ENCODE data around the gene CD40LG. TPM values are rescaled to one million over a fixed set of nuclear protein-coding genes. Genes with fewer than 3 reads are reported as not detected.

The CD40LG gene
- total and polyA plus RNA-seq, 2 donors (not counting 3 experiments of a cell fraction or from before 2014, with no cell fraction given) = not detected

GRCh38 chrX:136656361-136656964 lies 8.5 kb downstream of the CD40LG start:
- H3K9me3 ChIP-seq (replicated peaks; ENCODE audit: control insufficient read depth, insufficient read depth, low read length) = no peaks in the 10 kb centered on the region
- dilution Hi-C loops (cut with MboI; ENCODE audit: extremely low pct_ligation_motif_present, low sequenced_read_pairs) = no loop called here
- H3K36me3 ChIP-seq (ENCODE audit: control insufficient read depth in 2 of 2, extremely low read depth in 1 of 2, insufficient read depth in 2 of 2, low read length in 2 of 2) = no peaks in the 10 kb centered on the region
- no peak overlapping the region for H3K27ac ChIP-seq (ENCODE audit: insufficient read depth, low read depth, low read length)
- ChIA-PET CTCF (no interaction called here), POLR2A (no interaction called here)
- no peaks in the 10 kb centered on the region for H3K9me1 ChIP-seq (replicated peaks; ENCODE audit: control insufficient read depth, extremely low read depth, insufficient read depth, low read length)
- no peaks in the 10 kb centered on the region for H4K20me1 ChIP-seq (replicated peaks; ENCODE audit: control insufficient read depth, extremely low read depth, insufficient read depth, low read length)
- no peak for FAIRE-seq
- H3K9ac ChIP-seq (replicated peaks; ENCODE audit: extremely low read depth, insufficient read depth, low read length) = no peak overlapping the region
- H2AFZ ChIP-seq (ENCODE audit: low read depth, low read length) = no peak overlapping the region
- H3K27me3 ChIP-seq (ENCODE audit: control insufficient read depth in 2 of 2, insufficient read depth in 2 of 2, low read length in 2 of 2) = no peaks in the 10 kb centered on the region
- no peak overlapping the region for H3K4me2 ChIP-seq (ENCODE audit: insufficient read depth, low read length)
- no peaks in the 10 kb centered on the region for H3K79me2 ChIP-seq (ENCODE audit: control insufficient read depth, insufficient read depth, low read length)
- intact Hi-C loops (cut with micrococcal nuclease) = no loop called here
- H3K4me3 ChIP-seq (replicated peaks in 1 of 3; ENCODE audit: insufficient read depth in 1 of 3, low read depth in 1 of 3, low read length in 3 of 3) = no peak overlapping the region
- BruUV-seq (replicated peaks) = no TSS peak
- DNase-seq (ENCODE audit: low read depth, low spot score) = no peak
- H3K4me1 ChIP-seq (ENCODE audit: control insufficient read depth, extremely low read depth, insufficient read depth, low read length) = no peaks in the 10 kb centered on the region
- TF ChIP-seq, protein P1, sequence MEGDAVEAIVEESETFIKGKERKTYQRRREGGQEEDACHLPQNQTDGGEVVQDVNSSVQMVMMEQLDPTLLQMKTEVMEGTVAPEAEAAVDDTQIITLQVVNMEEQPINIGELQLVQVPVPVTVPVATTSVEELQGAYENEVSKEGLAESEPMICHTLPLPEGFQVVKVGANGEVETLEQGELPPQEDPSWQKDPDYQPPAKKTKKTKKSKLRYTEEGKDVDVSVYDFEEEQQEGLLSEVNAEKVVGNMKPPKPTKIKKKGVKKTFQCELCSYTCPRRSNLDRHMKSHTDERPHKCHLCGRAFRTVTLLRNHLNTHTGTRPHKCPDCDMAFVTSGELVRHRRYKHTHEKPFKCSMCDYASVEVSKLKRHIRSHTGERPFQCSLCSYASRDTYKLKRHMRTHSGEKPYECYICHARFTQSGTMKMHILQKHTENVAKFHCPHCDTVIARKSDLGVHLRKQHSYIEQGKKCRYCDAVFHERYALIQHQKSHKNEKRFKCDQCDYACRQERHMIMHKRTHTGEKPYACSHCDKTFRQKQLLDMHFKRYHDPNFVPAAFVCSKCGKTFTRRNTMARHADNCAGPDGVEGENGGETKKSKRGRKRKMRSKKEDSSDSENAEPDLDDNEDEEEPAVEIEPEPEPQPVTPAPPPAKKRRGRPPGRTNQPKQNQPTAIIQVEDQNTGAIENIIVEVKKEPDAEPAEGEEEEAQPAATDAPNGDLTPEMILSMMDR (IDR thresholded peaks at IDR 0.05; ENCODE audit: extremely low read depth in 1 of 2, insufficient read depth in 1 of 2, low read depth in 1 of 2, low read length in 2 of 2) = no peak
- no peak for TF ChIP-seq MAX (IDR thresholded peaks at IDR 0.05; ENCODE audit: insufficient read depth, insufficient read length)
- TF ChIP-seq POLR2AphosphoS5 (IDR thresholded peaks at IDR 0.05; ENCODE audit: insufficient read depth, low read depth, low read length) = no peak
- no peak for TF ChIP-seq JUN (IDR thresholded peaks at IDR 0.05; ENCODE audit: borderline replicate concordance, insufficient read depth, insufficient read length, low read depth)
- TF ChIP-seq GATA2 (IDR thresholded peaks at IDR 0.05; ENCODE audit: insufficient read depth, insufficient read length, low read depth, low read length) = no peak
- no peak for TF ChIP-seq FOS (IDR thresholded peaks at IDR 0.05; ENCODE audit: borderline replicate concordance, insufficient read depth, low read length)
- TF ChIP-seq EZH2 (IDR thresholded peaks at IDR 0.05; ENCODE audit: borderline replicate concordance, low read depth, low read length, severe bottlenecking) = no peak
- TF ChIP-seq POLR2A (IDR thresholded peaks at IDR 0.05; ENCODE audit: low read depth, low read length) = no peak
- TF ChIP-seq MYC (IDR thresholded peaks at IDR 0.05; ENCODE audit: low read depth, low read length) = no peak

All from endothelial cell of umbilical vein (primary cell).